Skin epidermis (tissue), 12 donors: ENCODE data around the gene CIDEC.
"Not testable (repeated sequence)": the region's sequence is repeated elsewhere in the genome, so short reads cannot be mapped to it uniquely, and the experiment has no call there.

Source experiments
- H3K27ac ChIP-seq, 21 experiments: fragments of 200-600 bp; sonication (generic) in 11 of 21; one replicate each; pipeline ENCODE4 v1.5.0; 2020; ENCODE audit warnings: mild to moderate bottlenecking in 3 of 21, inconsistent platforms in 2 of 21, moderate library complexity in 2 of 21
- H3K4me3 ChIP-seq, 7 experiments: fragments of 200-600 bp; sonication (generic) in 2 of 7; one replicate each; pipeline ENCODE4 v1.5.0; 2020; ENCODE audit warnings: inconsistent platforms in 2 of 7, mild to moderate bottlenecking in 2 of 7, moderate library complexity in 1 of 7

The CIDEC gene

GRCh38 chr3:9903238-9903624, 23.2 kb upstream of the CIDEC start:
- Histone ChIP-seq H3K4me3 (peak overlapping the region; percentile 18 to 49 (median 30)), H3K27ac (peak overlapping the region in 20 of 21 experiments; percentile 13 to 89 (median 80))

GRCh38 chr3:9902372-9903237, 22.6 kb upstream of the CIDEC start, which contains the start of gene IL17RE:
IL17RE (plus strand) TSS chr3:9902848; CDS start chr3:9902933, 85 bp downstream.
- peak within 1 kb of the TSS in 20 of 21 experiments; percentile 13 to 89 (median 80) for H3K27ac ChIP-seq
- peak within 1 kb of the TSS; percentile 18 to 49 (median 30) for H3K4me3 ChIP-seq

- peak overlapping the region in 15 of 21 experiments; percentile 34 to 89 (median 82) for H3K27ac ChIP-seq
- peak overlapping the region in 1 of 7 experiments; percentile 48 for H3K4me3 ChIP-seq
Observed at GRCh38 chr3:9901967-9902366, 21.9 kb upstream of the CIDEC start.

- not testable (repeated sequence) for H3K27ac ChIP-seq, H3K4me3 ChIP-seq
Observed at GRCh38 chr3:9900965-9901415, 20.9 kb upstream of the CIDEC start.

- Histone ChIP-seq H3K27ac (peak overlapping the region in 2 of 21 experiments; percentile 22 to 37), H3K4me3 (no peak overlapping the region)
Observed at GRCh38 chr3:9899289-9899791, 19.3 kb upstream of the CIDEC start.

- Histone ChIP-seq H3K27ac (peak overlapping the region in 3 of 21 experiments; percentile 2 to 57 (median 22)), H3K4me3 (no peak overlapping the region)
Observed at GRCh38 chr3:9898467-9899241, 18.6 kb upstream of the CIDEC start.

- Histone ChIP-seq H3K27ac (peak overlapping the region in 5 of 21 experiments; percentile 2 to 58 (median 49)), H3K4me3 (no peak overlapping the region)
Observed at GRCh38 chr3:9897408-9898372, 17.6 kb upstream of the CIDEC start.

GRCh38 chr3:9896755-9897407, 16.8 kb upstream of the CIDEC start:
- peak overlapping the region in 4 of 21 experiments; percentile 22 to 58 (median 53) for H3K27ac ChIP-seq
- H3K4me3 ChIP-seq: not testable (repeated sequence)

- H3K27ac ChIP-seq, H3K4me3 ChIP-seq: not testable (repeated sequence)
Observed at GRCh38 chr3:9895715-9896114, 15.7 kb upstream of the CIDEC start.

GRCh38 chr3:9893739-9894138, 13.7 kb upstream of the CIDEC start:
- Histone ChIP-seq H3K27ac (peak overlapping the region in 6 of 21 experiments; percentile 3 to 35 (median 12)), H3K4me3 (no peak overlapping the region)

GRCh38 chr3:9891072-9891622, 11.1 kb upstream of the CIDEC start:
- Histone ChIP-seq H3K27ac (peak overlapping the region; percentile 91 to 100 (median 98)), H3K4me3 (peak overlapping the region; percentile 65 to 99 (median 87))

GRCh38 chr3:9890249-9891071, 10.4 kb upstream of the CIDEC start, which contains the start of gene JAGN1:
JAGN1 (plus strand) TSS chr3:9890610; CDS start chr3:9890723, 113 bp downstream.
- Histone ChIP-seq H3K27ac (peak within 1 kb of the TSS; percentile 91 to 100 (median 98)), H3K4me3 (peak within 1 kb of the TSS; percentile 65 to 99 (median 87))

GRCh38 chr3:9889405-9889804, 9.4 kb upstream of the CIDEC start:
- Histone ChIP-seq H3K27ac (no peak overlapping the region), H3K4me3 (no peak overlapping the region)

- Histone ChIP-seq H3K27ac (no peak overlapping the region), H3K4me3 (no peak overlapping the region)
Observed at GRCh38 chr3:9888540-9888939, 8.5 kb upstream of the CIDEC start.

GRCh38 chr3:9887480-9887879, 7.4 kb upstream of the CIDEC start:
- Histone ChIP-seq H3K27ac (no peak overlapping the region), H3K4me3 (no peak overlapping the region)

- Histone ChIP-seq H3K4me3 (no peak overlapping the region), H3K27ac (no peak overlapping the region)
Observed at GRCh38 chr3:9886328-9886727, 6.3 kb upstream of the CIDEC start.

GRCh38 chr3:9884555-9885165, 4.6 kb upstream of the CIDEC start:
- Histone ChIP-seq H3K27ac (peak overlapping the region in 4 of 21 experiments; percentile 1 to 67 (median 36)), H3K4me3 (no peak overlapping the region)
